Mesodermal cell (in vitro differentiated cells): Measurements from ENCODE around the gene DCPS.
"Not testable (repeated sequence)": the region's sequence is repeated elsewhere in the genome, so short reads cannot be mapped to it uniquely, and the experiment has no call there.

ENCODE experiments used
- H3K27ac ChIP-seq: 2 replicates; pipeline ENCODE4 v1.7.0; 2013; ENCODE audit warnings: mild to moderate bottlenecking, low read depth, low read length, moderate library complexity; ENCODE audit not compliant: severe bottlenecking
- H3K36me3 ChIP-seq: 2 replicates; pipeline ENCODE4 v1.7.1; 2013; ENCODE audit warnings: mild to moderate bottlenecking, low read length, moderate library complexity; ENCODE audit not compliant: control insufficient read depth, insufficient read depth
- H3K4me1 ChIP-seq: one replicate; pipeline ENCODE4 v1.7.1; 2013; ENCODE audit warnings: mild to moderate bottlenecking, low read length; ENCODE audit not compliant: insufficient read depth, control insufficient read depth, poor library complexity, severe bottlenecking
- H3K4me3 ChIP-seq: 2 replicates; pipeline ENCODE4 v1.7.0; 2013; ENCODE audit warnings: low read length, control low read depth, mild to moderate bottlenecking; ENCODE audit not compliant: insufficient read depth, poor library complexity, severe bottlenecking; ENCODE audit errors: extremely low read depth
- H3K9me3 ChIP-seq: 2 replicates; pipeline ENCODE4 v1.7.1; 2013; ENCODE audit warnings: mild to moderate bottlenecking, low read length, moderate library complexity; ENCODE audit not compliant: control insufficient read depth
- WGBS, 2 experiments: methylation state at CpG; one replicate each; pipeline ENCODE4 v1.1.5; 2013; ENCODE audit warnings: missing lambda C conversion rate in 2 of 2; ENCODE audit not compliant: insufficient coverage in 2 of 2; 5-methylcytosine and 5-hydroxymethylcytosine counted together

The DCPS gene

GRCh38 chr11:126386729-126387071, 82.8 kb downstream of the DCPS start:
- H3K27ac ChIP-seq, H3K4me1 ChIP-seq, H3K36me3 ChIP-seq, H3K9me3 ChIP-seq, H3K4me3 ChIP-seq: not testable (repeated sequence)
- whole genome bisulfite sequencing, 2 experiments = 20 to 46% methylated on average over 1 to 3 of the region's 5 CpGs

GRCh38 chr11:126387857-126388256, 84.0 kb downstream of the DCPS start:
- Histone ChIP-seq H3K27ac (no peak overlapping the region), H3K4me1 (peaks cover 8% of the 10 kb centered on the region), H3K36me3 (no peaks in the 10 kb centered on the region), H3K9me3 (no peaks in the 10 kb centered on the region), H3K4me3 (no peak overlapping the region)
- WGBS, 2 experiments = 100% methylated on average over 2 of the region's 5 CpGs; no CpG with 5 or more reads in 1 of the 2 experiments

GRCh38 chr11:126390272-126390867, 86.5 kb downstream of the DCPS start:
- H3K4me1 ChIP-seq = peaks cover 8% of the 10 kb centered on the region
- no peak overlapping the region for H3K4me3 ChIP-seq
- H3K27ac ChIP-seq = no peak overlapping the region
- no peaks in the 10 kb centered on the region for H3K36me3 ChIP-seq
- WGBS, 2 experiments = 100% methylated on average over 1 of the region's 5 CpGs; no CpG with 5 or more reads in 1 of the 2 experiments
- H3K9me3 ChIP-seq = no peaks in the 10 kb centered on the region

GRCh38 chr11:126391286-126391954, 87.6 kb downstream of the DCPS start:
- no peaks in the 10 kb centered on the region for H3K9me3 ChIP-seq
- H3K27ac ChIP-seq = no peak overlapping the region
- H3K4me3 ChIP-seq = no peak overlapping the region
- peaks cover 6% of the 10 kb centered on the region for H3K4me1 ChIP-seq
- 73 to 94% methylated on average over 2 to 3 of the region's 7 CpGs for WGBS, 2 experiments
- H3K36me3 ChIP-seq = no peaks in the 10 kb centered on the region

- no peak overlapping the region for H3K27ac ChIP-seq
- H3K4me3 ChIP-seq = no peak overlapping the region
- no peaks in the 10 kb centered on the region for H3K9me3 ChIP-seq
- 94 to 98% methylated on average over 6 to 7 of the region's 8 CpGs for WGBS, 2 experiments
- H3K4me1 ChIP-seq = no peaks in the 10 kb centered on the region
- H3K36me3 ChIP-seq = no peaks in the 10 kb centered on the region
Observed at GRCh38 chr11:126391970-126392632, 88.2 kb downstream of the DCPS start.

GRCh38 chr11:126392633-126393013, 88.8 kb downstream of the DCPS start:
- Histone ChIP-seq H3K4me1 (no peaks in the 10 kb centered on the region), H3K36me3 (no peaks in the 10 kb centered on the region), H3K27ac (no peak overlapping the region), H3K9me3 (no peaks in the 10 kb centered on the region), H3K4me3 (no peak overlapping the region)
- WGBS, 2 experiments = 93 to 94% methylated on average over 3 of the region's 4 CpGs

- Histone ChIP-seq H3K36me3 (no peaks in the 10 kb centered on the region), H3K4me1 (no peaks in the 10 kb centered on the region), H3K27ac (no peak overlapping the region), H3K4me3 (no peak overlapping the region), H3K9me3 (no peaks in the 10 kb centered on the region)
- 96 to 97% methylated on average over 3 to 5 of the region's 5 CpGs for WGBS, 2 experiments
Observed at GRCh38 chr11:126393143-126393542, 89.3 kb downstream of the DCPS start.

GRCh38 chr11:126394036-126394435, 90.2 kb downstream of the DCPS start:
- Histone ChIP-seq H3K9me3 (no peaks in the 10 kb centered on the region), H3K4me1 (no peaks in the 10 kb centered on the region), H3K36me3 (no peaks in the 10 kb centered on the region), H3K27ac (no peak overlapping the region), H3K4me3 (no peak overlapping the region)
- 93% methylated on average over 3 of the region's 3 CpGs; no CpG with 5 or more reads in 1 of the 2 experiments for WGBS, 2 experiments

- H3K4me1 ChIP-seq, H3K36me3 ChIP-seq, H3K9me3 ChIP-seq, H3K27ac ChIP-seq, H3K4me3 ChIP-seq: not testable (repeated sequence)
- WGBS, 2 experiments = 92 to 95% methylated on average over 2 to 4 of the region's 7 CpGs
Observed at GRCh38 chr11:126394634-126395072, 90.8 kb downstream of the DCPS start.
